Glomerular endothelial cell (primary cell): ENCODE results near the gene VDAC1. TPM values are rescaled to one million over a fixed set of nuclear protein-coding genes. Genes with fewer than 3 reads are reported as not detected.
"Not testable (repeated sequence)": the region's sequence is repeated elsewhere in the genome, so short reads cannot be mapped to it uniquely, and the experiment has no call there.

Experiments
- DNase-seq: peaks from one replicate; pipeline ENCODE4 v3.0.0-alpha.2; 2011; ENCODE audit warnings: low read depth, low spot score; ENCODE audit errors: extremely low read depth
- total RNA-seq: library from RNA; depleted of rRNA; stranded (reverse); fragments of >200 nt; gene quantifications from 2 replicates; pipeline ENCODE4 v1.2.3, GENCODE V29; 2015

VDAC1 gene, protein sequence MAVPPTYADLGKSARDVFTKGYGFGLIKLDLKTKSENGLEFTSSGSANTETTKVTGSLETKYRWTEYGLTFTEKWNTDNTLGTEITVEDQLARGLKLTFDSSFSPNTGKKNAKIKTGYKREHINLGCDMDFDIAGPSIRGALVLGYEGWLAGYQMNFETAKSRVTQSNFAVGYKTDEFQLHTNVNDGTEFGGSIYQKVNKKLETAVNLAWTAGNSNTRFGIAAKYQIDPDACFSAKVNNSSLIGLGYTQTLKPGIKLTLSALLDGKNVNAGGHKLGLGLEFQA
- total RNA-seq, result 227 and 243 TPM in 2 replicates

DNA sequence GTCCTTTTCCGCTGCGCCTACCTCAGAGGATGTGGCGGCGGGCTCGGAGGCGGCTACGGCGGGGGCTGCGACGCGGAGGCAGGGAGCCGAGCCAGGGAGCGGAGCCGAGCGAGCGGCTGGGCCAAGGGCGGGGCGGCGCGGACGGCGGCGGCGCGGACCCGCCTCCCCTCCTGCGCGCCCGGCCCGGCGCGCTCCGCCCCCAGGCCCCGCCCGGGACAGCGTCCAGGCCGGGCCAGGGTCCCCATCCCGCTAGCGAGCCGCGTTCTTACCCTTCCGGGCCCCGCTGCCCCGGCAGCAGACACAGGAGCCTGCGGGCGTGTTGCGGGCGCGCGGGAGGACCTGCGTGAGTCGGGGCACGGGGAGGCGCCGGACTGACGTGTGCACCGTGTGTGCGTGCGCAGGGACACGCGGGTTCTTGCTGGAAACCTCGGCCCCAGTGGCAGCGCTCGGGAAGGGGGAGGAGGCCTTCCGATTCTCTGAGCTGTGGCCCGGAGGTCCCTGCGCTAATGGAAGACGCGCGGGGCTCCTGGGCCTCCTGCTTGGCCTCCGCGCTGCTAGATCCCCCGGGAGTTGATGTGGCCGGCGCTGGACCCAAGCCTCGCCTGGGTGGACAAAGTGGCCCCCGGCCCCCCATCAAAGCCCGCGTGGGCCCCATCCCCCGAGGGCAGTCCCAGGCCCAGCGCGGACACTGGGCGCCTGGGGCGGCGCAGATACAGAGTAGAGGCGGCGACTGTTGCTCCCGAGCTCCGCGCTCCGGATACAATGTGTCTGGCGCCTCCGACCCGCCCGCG is at the start of gene VDAC1:
VDAC1 (minus strand) TSS at position 350 of the 791 bp plus-strand sequence. CDS start 11,963 bp downstream, outside the sequence.
- no peak for DNase-seq

DNA sequence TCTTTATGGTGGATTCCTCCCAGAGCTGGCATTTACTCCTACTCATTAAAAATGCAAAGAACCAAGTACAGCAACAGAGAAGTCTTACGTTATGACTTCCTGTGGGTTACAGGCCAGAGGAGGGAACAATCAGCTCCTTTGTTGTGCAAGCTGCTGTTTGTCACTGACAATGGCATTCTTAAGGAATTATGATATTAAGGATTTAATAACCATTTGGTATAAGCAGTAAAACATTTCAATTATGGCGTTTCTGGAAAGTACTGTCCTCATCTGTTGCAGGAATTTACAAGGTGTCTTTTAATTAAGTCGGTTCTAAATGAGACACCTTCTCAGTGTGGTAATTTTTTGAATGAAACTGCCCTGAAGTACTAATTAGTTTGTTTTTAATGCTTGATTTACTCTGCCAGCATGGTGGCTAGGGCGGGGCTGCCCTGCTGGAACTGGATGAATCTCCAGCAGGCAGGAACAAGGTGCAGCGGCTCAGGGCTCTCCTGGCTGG is 49.1 kb upstream of the VDAC1 start:
- no peak for DNase-seq

DNA sequence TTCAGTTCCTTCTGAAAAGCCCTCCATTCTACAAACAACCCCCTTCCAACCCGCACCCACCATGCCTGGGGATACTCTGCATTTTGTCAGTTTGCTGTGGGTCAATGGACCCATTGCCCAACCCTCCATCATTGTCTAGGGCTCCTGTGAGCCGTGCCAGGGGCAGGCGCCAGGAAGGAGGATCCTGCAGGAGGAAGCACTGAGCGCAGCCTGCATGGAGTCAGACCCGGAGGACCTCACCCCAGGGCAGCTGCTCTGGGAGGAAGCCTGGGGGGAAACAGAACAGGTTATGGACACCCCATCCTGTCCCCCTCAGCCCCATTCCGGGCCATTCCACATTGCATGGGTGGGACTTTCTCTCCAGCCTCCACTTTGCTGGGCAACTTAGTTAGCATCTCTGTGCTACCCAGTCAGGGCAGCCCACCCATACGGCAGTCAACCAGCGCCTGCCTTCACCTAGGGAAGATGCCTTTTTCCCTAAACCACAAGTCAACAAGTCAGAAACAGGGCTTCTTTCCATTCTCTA is 48.6 kb upstream of the VDAC1 start:
- no peak for DNase-seq

DNA sequence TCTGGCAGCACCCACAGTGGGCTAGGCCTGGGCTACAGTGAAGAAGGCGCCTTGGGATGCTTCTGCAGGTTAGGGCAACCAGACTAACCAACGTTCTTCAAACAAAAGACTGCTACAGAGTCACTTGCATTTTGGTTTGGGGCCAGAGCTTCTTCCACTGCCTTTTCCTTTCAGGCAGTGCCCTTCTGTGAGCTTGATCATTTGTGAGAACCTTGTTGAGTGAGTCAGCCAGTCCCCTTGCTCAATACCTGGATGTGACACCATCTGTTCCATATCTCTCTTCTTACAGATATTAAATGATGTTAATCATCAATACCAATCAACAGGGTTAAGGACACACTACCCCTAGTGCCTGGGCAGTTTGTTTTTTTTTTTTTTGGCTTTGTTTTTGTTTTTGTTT is 46.5 kb upstream of the VDAC1 start:
- DNase-seq, result no peak

DNA sequence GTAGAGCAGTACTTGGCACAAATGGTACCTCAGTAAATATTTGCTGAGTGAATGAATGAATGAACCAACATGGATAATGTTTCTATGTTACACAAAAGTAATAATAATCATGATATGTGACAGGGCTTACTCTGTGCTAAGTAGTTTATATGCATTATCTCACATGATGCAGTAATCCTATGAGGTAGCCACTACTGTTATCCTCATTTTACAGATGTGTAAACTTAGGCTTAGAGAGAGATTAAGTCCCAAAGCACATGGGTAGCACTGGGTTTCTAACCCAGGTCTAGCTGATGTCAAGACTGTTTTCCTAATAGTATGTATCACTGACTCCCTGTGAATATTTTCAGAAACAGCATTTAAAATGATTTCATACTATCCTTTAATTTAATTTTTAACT is 44.1 kb upstream of the VDAC1 start:
- DNase-seq, result no peak

DNA sequence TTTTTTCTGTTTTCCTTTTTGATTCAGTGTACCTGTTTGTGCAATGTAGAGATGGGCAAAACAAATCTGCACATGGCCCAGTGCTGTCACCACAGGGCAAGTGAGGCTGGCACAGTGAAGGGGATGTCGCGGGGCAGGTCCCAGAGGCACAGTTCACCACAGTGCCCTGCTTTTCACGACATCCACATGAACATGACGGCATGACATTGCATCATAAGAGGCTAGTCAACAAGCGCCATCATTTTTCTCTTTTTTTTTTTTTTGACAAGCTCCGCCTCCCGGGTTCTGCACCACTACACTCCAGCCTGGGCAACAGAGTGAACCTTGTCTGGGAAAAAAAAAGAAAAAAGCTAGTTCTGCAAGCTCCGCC is 42.9 kb upstream of the VDAC1 start:
- DNase-seq, result no peak

DNA sequence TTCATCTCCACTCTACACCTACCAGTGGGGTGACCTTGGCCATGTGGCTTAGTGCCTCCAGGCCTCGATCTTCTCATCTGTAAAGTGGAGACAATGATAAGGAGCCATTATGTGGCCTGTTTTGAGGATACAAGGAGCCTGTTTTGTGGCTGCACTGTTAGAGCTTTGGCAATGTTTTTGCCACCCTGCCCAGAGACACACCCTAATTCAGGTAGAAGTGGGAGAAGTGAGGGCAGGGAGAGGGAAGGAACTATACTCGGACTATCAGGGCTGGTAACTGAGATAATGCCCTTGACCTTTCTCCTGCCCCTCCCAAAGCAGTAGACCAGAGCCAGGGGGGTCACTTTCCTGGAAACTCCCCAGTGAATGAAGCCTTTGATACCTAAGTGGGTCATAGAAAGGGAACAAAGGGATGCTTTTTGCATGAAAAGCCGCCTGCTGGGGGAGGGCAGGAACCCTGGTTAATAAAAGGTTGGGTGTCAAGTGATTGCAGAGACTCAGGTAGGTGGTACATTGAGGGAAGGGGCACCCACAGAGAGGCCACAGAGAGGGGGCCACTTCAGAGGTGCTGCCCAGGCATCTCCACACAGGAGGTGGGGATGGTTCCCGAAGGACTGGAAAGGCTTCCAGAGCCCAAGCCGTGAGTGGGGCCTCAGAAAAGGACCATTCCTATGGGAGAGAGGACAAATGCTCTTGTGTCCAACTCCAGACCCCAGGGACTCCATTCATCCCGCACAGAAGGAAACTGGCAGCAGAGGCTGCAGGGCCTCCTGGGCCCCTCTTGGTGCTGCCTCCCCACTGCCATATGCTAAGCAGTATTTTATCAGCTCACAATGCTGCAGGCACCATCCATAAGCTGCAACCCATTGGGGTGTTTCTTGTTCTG is 42.3 kb upstream of the VDAC1 start:
- no peak for DNase-seq

DNA sequence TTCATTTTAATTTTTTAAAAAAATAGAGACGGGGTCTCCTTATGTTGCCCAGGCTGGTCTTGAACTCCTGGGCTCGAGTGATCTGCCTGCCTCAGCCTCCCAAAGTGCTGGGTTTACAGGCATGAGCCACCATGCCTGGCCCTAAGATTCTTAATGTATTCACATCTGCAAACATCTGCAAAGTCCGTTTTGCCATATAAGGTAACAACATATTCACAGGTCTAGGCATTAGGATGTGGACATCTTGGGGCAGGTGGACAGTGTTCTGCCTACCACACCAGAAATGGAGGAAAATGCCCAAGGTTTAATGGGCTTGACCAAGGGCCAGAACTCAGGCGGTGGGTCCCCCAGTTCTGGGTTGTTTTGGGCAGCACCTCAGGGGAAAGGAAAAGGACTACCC is 41.6 kb upstream of the VDAC1 start:
- no peak for DNase-seq

DNA sequence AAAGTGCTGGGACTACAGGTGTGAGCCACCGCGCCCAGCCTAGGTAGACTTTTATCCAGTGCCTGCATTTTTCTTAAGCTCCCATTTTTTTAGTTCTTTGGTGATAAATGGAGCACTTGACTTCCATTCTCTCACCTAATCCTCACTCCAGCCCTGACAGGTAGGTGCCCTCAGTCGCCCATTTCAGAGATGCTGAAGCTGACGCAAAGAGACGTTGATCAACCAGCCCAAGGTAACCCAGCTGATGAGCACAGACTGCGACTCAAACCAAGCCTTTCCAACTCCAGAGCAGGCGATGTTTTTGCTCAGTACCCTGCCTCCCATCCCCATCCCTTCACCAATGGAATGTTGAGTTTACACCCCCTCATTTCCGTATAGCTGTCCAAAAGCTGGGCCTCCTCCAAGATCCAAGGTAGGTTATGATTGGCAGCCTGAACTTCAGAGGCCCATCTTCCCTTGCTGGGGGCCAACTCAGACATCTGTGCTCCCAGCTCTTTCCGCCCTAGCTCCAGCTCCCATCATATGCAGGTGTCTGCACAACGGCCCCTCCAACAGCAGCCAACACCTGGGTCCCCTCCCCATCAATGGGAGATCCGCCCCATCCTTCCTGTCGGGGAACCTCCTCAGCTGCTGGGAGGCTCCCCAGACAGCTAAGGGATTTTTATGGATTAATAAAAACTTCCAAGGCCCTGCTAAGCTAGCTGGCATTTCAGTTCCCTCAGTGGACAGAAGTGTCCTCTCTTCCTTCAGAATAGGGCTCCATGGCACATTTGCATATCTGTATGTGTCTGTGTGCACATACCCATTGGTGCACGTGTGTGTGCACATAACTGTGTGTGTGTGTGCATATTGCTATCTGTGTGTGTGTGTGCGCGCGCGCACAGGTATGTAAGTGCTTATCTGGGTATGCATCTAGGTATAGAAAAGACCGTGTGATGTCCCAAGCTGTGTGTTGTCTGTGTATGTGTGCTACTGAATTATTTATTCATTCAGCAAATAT is 39.3 kb upstream of the VDAC1 start:
- DNase-seq, result no peak

DNA sequence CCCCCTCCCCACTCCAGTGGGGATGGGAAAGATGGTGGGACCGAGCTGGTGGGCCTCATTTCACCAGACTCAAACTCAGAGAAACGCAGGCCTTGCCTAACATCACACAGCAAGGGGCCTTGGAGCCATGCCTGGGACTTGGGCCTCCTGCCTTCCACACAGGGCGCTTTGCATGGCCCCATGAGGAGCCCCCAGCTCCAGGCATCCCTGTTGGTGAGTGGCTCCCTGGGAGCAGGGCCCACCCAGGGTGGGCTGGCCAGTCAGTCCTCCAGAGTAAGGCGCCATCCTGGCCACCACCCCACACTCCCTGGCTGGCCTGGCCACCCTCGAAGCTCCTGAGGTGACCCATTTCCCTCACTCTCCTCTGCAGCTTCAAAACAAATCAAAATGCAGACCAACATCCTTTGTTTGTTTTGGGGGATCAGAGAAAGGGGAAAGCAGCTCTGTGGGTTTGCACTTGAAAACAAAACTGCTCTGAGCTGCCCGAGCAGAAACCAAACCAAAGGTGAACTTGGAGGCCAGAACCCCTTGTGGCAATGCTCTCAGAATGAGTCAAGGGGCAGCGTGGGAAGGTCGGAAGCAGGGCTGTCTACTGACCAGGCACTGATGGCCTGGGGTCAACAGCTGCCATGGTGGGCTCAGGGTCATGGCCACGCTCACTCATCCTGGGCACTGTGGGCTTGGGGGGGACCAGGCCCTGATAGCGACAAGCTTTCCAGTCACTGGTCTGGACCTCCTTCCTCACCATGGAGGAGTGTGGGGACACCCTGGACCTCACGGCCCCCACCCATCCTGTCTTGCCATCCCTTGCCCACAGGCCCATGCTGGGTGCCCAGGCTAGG is 37.0 kb upstream of the VDAC1 start:
- no peak for DNase-seq

DNA sequence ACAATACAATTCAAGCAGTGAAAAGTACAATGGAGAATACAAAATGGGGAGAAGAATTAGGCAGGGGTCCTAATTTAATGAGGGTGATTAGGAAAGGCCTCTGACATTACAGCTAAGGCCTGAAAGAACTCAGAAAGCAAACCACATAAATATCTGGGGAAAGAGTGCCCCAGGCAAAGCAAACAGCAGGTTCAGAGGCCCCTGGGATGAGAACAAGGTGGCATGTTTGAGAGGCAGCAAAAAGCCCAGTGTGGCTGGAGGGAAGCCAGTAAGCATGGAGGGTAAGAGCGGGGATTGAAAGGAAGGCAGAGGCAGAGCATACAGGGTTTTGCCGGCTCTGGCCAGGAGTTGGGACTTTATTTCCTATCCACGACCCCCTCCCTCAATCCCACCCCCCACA is 33.4 kb upstream of the VDAC1 start:
- DNase-seq, result no peak

DNA sequence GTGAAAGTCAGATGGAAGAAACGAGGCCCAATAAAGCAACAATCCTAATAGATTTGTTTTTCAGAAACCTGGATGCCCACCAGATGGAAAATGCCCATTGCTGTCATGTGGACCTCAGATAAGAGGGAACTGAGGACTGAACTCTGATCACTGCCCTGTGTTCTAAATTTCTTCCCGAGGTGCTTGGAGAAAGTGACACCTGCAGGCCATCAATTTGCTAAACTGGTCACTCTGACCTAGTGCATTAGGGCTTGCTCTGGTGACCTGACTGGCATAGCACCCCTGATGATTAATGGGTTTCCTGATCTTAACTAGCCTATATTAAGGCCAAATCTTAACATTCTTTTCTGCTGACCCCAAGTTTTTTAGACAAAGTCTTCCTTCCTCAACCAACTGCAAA is 32.4 kb upstream of the VDAC1 start:
- DNase-seq, result no peak

DNA sequence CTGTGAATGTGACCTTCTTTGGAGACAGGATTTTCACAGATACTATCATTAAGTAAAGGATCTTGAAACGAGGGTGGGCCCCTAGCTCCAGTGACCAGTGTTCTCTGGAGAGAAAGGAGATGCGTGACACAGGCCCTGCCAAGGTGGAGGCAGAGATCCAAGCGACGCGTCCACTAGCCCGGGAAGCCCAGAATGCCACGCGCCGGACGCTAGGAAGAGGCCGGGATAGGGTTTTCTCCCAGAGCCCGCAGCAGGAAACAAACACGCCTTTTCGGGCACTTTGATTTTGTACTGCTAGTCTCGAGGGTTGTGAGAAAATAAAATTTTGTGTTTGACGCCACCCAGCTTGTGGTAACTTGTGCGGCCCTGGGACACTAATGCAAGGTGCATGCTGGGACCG is 29.6 kb upstream of the VDAC1 start:
- no peak for DNase-seq

DNA sequence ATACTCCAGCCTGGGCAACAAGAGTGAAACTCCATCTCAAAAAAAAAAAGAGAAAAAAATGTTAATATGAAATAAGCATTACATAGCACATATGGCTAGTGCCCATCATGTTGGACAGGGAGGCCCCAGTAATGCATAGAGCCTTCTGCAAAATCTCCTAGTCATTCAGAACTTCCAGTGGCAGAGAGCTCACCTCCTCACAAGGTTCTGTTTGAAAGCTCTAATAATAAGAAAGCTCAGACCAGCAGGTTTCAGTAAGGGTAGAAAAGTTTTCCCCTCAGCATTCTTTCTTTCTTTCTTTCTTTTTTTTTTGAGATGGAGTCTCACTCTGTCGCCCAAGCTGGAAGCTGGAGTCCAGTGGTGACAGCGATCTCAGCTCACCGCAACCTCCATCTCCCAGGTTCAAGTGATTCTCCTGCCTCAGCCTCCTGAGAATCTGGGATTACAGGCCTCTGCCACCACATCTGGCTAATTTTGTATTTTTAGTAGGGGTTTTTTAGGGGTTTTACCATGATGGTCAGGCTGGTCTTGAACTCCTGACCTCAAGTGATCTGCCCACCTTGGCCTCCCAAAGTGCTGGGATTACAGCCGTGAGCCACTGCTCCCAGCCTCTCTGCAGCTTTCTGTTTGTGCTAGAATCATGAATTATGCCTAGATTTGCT is 25.7 kb upstream of the VDAC1 start:
- DNase-seq, result not testable (repeated sequence)

DNA sequence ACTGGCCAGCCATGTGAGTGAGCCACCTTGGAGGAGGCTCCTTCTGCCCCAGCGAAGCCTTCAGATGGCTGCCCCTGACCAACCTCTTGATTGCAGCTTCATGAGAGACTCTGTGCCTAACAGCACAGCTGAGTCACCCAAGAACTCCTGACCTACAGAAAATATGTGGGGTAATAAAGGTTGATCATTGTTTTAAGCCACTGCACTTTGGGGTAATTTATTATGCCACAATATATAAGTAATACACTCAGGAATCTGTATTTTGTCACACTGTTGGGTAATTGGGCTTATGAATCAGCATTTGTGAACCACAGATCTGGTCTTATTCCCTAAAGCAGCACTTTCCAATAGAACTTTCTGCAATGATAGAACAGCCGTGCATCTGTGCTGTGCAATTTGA is 24.4 kb upstream of the VDAC1 start:
- no peak for DNase-seq

DNA sequence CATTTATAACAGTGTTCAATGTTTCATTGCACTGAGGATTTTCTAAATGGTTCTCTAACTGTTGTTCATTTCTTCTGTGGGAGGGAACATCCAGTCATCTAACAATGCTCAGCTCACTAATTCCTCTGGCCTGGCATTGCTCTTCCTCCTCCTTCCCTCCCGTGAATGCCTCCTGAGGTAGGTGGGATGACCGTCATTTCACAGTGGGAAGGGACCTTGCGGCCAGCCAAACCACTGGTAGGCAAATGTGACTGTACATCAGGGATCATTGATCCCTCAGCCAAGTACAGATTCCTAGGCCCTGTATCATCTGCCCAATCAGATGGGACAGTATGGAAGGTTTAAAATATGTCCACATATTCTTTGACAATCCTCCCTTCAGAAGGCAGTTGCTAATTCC is 23.7 kb upstream of the VDAC1 start:
- no peak for DNase-seq

DNA sequence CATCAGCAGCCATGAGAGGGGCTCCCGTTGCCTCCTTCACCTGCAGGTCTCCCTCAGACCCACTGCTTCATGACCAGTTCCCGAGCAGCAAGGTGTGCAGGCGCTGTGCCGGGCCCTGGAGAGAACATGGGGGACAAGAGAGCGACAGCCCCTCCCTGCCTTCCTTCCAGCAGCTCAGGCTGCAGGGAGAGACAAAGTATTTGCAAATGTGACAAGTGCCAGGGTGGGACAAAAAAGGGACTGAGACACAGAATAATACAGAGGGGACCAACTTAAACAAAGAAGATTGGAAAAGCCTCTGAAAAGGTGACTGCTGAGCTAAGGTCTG is 22.5 kb upstream of the VDAC1 start:
- no peak for DNase-seq

DNA sequence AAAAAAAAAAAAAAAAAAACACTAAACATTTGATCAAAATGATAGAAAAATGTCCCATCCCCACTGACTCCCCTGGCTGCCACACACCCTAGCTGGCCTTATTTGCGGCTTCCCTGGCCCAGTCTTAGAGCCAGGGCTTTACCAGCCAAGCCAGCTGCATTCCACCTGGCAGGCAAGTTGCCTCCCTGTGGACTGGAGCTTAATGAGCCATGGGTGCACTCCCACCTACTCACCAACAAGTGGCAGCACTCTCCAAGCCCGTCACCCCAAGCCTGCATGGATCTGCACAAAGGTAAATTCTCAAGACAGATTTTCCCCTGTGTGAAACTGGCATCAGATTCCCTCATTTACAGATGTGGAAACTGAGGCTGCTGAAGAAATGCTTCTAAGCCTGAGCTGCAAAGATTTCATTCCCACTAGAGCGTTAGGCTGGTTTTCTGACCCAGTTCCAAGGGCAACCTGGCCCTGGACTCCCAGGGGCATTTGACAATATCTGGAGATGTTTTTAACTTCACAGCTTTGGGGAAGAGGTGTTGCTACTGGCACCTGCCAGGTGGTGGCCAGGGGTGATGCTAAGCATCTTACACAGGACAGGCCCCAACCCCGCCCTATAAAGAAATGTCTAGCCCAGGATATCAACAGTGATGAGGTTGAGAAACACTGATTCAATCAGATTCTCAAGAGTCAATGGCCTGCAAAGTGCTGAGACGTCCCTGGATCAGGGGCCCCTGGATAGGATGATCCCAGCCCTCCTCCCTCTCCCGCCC is 21.9 kb upstream of the VDAC1 start:
- no peak for DNase-seq
